Fibroblast of lung (primary cell): ENCODE results near the gene POFUT2.

Experiments used
- EZH2 ChIP-seq: IDR thresholded peaks from 2 replicates; pipeline ENCODE4 v1.5.1; 2012; ENCODE audit warnings: low read length, control low read depth, mild to moderate bottlenecking; ENCODE audit errors: missing control alignments
- TF ChIP-seq, protein P1 (sequence below), 2 donors: IDR thresholded peaks in 1 of 2; conservative IDR thresholded peaks in 1 of 2; 1 replicate in 1 of 2; 2 replicates in 1 of 2; pipeline ENCODE4 v1.5.1; 2011 to 2012; ENCODE audit warnings: low read length in 2 of 2, control low read depth in 1 of 2, inconsistent platforms in 1 of 2, low read depth in 1 of 2, mild to moderate bottlenecking in 1 of 2

DNA sequence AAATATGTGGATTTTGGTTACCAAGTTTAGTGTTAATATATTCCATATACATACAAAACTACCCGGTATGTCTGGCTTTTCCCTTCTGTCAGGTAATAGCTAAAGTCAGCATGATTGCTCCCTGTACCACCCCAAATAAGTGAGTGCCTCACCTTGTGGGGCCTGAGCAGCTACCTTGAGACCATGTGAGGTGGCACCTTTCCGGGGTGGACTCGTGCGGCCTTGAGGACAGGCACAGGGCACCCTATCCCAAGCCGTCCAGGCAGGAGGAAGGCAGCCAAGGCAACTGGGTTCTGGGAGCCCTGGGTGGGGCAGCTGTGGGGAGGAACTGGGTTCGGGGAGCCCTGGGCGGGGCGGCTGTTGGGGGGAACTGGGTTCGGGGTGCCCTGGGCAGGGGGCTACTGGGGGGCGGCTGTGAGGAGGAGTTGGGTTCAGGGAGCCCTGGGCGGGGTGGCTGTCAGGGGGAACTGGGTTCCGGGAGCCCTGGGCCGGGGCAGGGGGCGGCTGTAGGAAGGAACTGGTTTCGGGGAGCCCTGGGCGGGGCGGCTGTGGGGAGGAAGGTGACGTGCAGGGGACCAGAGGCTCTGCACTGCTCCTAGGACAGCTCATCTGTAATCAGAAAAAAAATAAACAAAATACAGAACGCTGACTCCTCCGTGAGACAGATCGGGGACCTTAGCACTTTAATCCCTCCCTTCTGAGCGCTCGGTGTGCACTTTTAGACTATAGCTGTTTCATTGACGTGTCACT is 63.3 kb downstream of the POFUT2 start:
- TF ChIP-seq, protein P1, sequence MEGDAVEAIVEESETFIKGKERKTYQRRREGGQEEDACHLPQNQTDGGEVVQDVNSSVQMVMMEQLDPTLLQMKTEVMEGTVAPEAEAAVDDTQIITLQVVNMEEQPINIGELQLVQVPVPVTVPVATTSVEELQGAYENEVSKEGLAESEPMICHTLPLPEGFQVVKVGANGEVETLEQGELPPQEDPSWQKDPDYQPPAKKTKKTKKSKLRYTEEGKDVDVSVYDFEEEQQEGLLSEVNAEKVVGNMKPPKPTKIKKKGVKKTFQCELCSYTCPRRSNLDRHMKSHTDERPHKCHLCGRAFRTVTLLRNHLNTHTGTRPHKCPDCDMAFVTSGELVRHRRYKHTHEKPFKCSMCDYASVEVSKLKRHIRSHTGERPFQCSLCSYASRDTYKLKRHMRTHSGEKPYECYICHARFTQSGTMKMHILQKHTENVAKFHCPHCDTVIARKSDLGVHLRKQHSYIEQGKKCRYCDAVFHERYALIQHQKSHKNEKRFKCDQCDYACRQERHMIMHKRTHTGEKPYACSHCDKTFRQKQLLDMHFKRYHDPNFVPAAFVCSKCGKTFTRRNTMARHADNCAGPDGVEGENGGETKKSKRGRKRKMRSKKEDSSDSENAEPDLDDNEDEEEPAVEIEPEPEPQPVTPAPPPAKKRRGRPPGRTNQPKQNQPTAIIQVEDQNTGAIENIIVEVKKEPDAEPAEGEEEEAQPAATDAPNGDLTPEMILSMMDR (conservative IDR thresholded peaks at IDR 0.05 in 1 of 2, IDR thresholded peaks at IDR 0.05 in 1 of 2; ENCODE audit: low read depth in 1 of 2, low read length in 2 of 2) = no peak
- TF ChIP-seq EZH2 = no peak
